COLO829 (cell line): ENCODE measurements around the gene ACSL4.
"Not testable (repeated sequence)": the region's sequence is repeated elsewhere in the genome, so short reads cannot be mapped to it uniquely, and the experiment has no call there.

Experiments used
- DNase-seq: peaks from one replicate; pipeline ENCODE4 v3.0.0; 2012; ENCODE audit warnings: low spot score

The ACSL4 gene

GRCh38 chrX:109728173-109728535 lies 4.9 kb downstream of the ACSL4 start:
- peak; percentile 20 for DNase-seq

GRCh38 chrX:109724971-109725370 lies 8.1 kb downstream of the ACSL4 start:
- not testable (repeated sequence) for DNase-seq

GRCh38 chrX:109720947-109721346 lies 12.1 kb downstream of the ACSL4 start:
- no peak for DNase-seq

GRCh38 chrX:109719264-109719663 lies 13.8 kb downstream of the ACSL4 start:
- no peak for DNase-seq

GRCh38 chrX:109716431-109717028 lies 16.5 kb downstream of the ACSL4 start:
- DNase-seq: no peak

- DNase-seq: no peak
Measured at GRCh38 chrX:109714340-109714958, 18.6 kb downstream of the ACSL4 start.

GRCh38 chrX:109710181-109710580 lies 22.9 kb downstream of the ACSL4 start:
- DNase-seq: no peak

GRCh38 chrX:109709129-109709631 lies 23.9 kb downstream of the ACSL4 start:
- no peak for DNase-seq

GRCh38 chrX:109707720-109708119 lies 25.3 kb downstream of the ACSL4 start:
- no peak for DNase-seq

- no peak for DNase-seq
Measured at GRCh38 chrX:109707319-109707718, 25.7 kb downstream of the ACSL4 start.

GRCh38 chrX:109704563-109704962 lies 28.5 kb downstream of the ACSL4 start:
- no peak for DNase-seq

- no peak for DNase-seq
Measured at GRCh38 chrX:109697855-109698254, 35.2 kb downstream of the ACSL4 start.

GRCh38 chrX:109696146-109696740 lies 36.8 kb downstream of the ACSL4 start:
- no peak for DNase-seq

GRCh38 chrX:109695637-109696036 lies 37.4 kb downstream of the ACSL4 start:
- DNase-seq: no peak

- DNase-seq: no peak
Measured at GRCh38 chrX:109691752-109692151, 41.3 kb downstream of the ACSL4 start.

GRCh38 chrX:109691277-109691676 lies 41.8 kb downstream of the ACSL4 start:
- DNase-seq: no peak

GRCh38 chrX:109687903-109688302 lies 45.2 kb downstream of the ACSL4 start:
- no peak for DNase-seq

GRCh38 chrX:109685656-109686078 lies 47.4 kb downstream of the ACSL4 start:
- DNase-seq: no peak

- DNase-seq: no peak
Measured at GRCh38 chrX:109684136-109684535, 48.9 kb downstream of the ACSL4 start.

GRCh38 chrX:109681475-109682081 lies 51.5 kb downstream of the ACSL4 start:
- no peak for DNase-seq

- no peak for DNase-seq
Measured at GRCh38 chrX:109679820-109680219, 53.2 kb downstream of the ACSL4 start.

- no peak for DNase-seq
Measured at GRCh38 chrX:109672239-109672638, 60.8 kb downstream of the ACSL4 start.

- not testable (repeated sequence) for DNase-seq
Measured at GRCh38 chrX:109671170-109671569, 61.9 kb downstream of the ACSL4 start.
